Spleen (tissue), 11 donors: ENCODE results near the gene SMIM28. TPM values are rescaled to one million over a fixed set of nuclear protein-coding genes. Genes with fewer than 3 reads are reported as not detected.

Experiments
- DNase-seq: peaks from one replicate; pipeline ENCODE4 v3.0.0-alpha.2; 2020
- H3K27ac ChIP-seq, 8 donors: fragments of 200-600 bp; sonication (generic) in 7 of 8; 1 replicate in 4 of 8; 2 replicates in 4 of 8; pipeline versions ENCODE4 v1.5.0 to v1.8.0; 2016 to 2021; ENCODE audit warnings: inconsistent platforms in 4 of 8, mild to moderate bottlenecking in 4 of 8, moderate library complexity in 1 of 8
- H3K27me3 ChIP-seq, 7 donors: fragments of 200-600 bp; sonication (generic) in 6 of 7; replicated peaks in 1 of 7; 1 replicate in 4 of 7; 2 replicates in 3 of 7; pipeline versions ENCODE4 v1.5.0 to v1.8.0; 2016 to 2021; ENCODE audit warnings: inconsistent platforms in 3 of 7, mild to moderate bottlenecking in 1 of 7
- H3K36me3 ChIP-seq, 6 donors: fragments of 200-600 bp; sonication (generic) in 5 of 6; 1 replicate in 4 of 6; 2 replicates in 2 of 6; pipeline versions ENCODE4 v1.5.0 to v1.8.0; 2016 to 2021; ENCODE audit warnings: inconsistent platforms in 2 of 6
- H3K4me1 ChIP-seq, 6 donors: fragments of 200-600 bp; sonication (generic) in 5 of 6; 1 replicate in 3 of 6; 2 replicates in 3 of 6; pipeline versions ENCODE4 v1.5.0 to v1.8.0; 2016 to 2021; ENCODE audit warnings: inconsistent platforms in 3 of 6
- H3K4me3 ChIP-seq, 8 donors: fragments of 200-600 bp; sonication (generic) in 7 of 8; 1 replicate in 4 of 8; 2 replicates in 4 of 8; pipeline versions ENCODE4 v1.5.0 to v1.8.0; 2016 to 2021; ENCODE audit warnings: inconsistent platforms in 4 of 8, mild to moderate bottlenecking in 4 of 8, moderate library complexity in 2 of 8
- H3K9me3 ChIP-seq, 8 donors: fragments of 200-600 bp; sonication (generic) in 7 of 8; 1 replicate in 4 of 8; 2 replicates in 4 of 8; pipeline versions ENCODE4 v1.5.0 to v1.8.0; 2016 to 2021; ENCODE audit warnings: inconsistent platforms in 4 of 8
- POLR2A ChIP-seq, 3 donors: fragments of 450-650 bp; IDR thresholded peaks; one replicate each; pipeline ENCODE4 v1.5.1; 2017; ENCODE audit warnings: antibody characterized with exemption in 3 of 3, mild to moderate bottlenecking in 1 of 3
- POLR2AphosphoS5 ChIP-seq, 3 donors: sonication (generic); formaldehyde crosslinking; IDR thresholded peaks; one replicate each; pipeline ENCODE4 v1.5.1; 2017; ENCODE audit warnings: antibody characterized with exemption in 3 of 3
- WGBS, 5 donors: extraction: QIAGEN DNeasy Blood & Tissue Kit in 3 of 5; methylation state at CpG; one replicate each; pipeline versions ENCODE4 v1.1.5 to v1.1.7; 2013 to 2018; 5-methylcytosine and 5-hydroxymethylcytosine counted together
- intact Hi-C: fragments of 100-400 bp; cut with DNase I; formaldehyde crosslinking; loops from one replicate; pipeline ENCODE4 v1.15.0; 2023; ENCODE audit warnings: low total_unique reads
- polyA plus RNA-seq, 3 donors: library from polyadenylated mRNA; stranded (reverse); fragments of 200-250 nt; gene quantifications; one replicate each; pipeline ENCODE4 v1.2.1, GENCODE V29; 2013
- total RNA-seq, 7 donors: library from RNA; depleted of rRNA in 3 of 7; stranded (reverse); fragments of >200 nt in 3 of 7; fragmentation: NEBNext Ultra II Directional in 4 of 7; extraction: Animal tissue kit (Norgen Biotek cat#: 25700) in 4 of 7; gene quantifications; one replicate each; pipeline versions ENCODE4 v1.1.0 to v1.2.1, GENCODE V29; 2016 to 2021
- TF ChIP-seq, protein P1 (sequence below), 11 experiments: fragments of 200-600 bp in 7 of 11; fragments of 450-650 bp in 4 of 11; sonication (generic) in 4 of 11; IDR thresholded peaks in 8 of 11; conservative IDR thresholded peaks in 3 of 11; 1 replicate in 7 of 11; 2 replicates in 4 of 11; pipeline versions ENCODE4 v1.4.0 to v1.8.0; 2016 to 2021; ENCODE audit warnings: antibody characterized with exemption in 11 of 11, inconsistent platforms in 4 of 11, mild to moderate bottlenecking in 1 of 11
- donor health status: healthy with polysubstance abuse.
- donor health status: DM: no; HTN: no; CAD: no; lungs with moderate emphysema.
- donor health status: DM: no; HTN: no; CAD: no.
- donor health status: Bipolar disorder and iron deficiency.
- donor health status: healthy.
- donor health status: DM: no; HTN: no; CAD: no.
- donor health status: DM: yes; HTN: yes; CAD: no.

The SMIM28 gene
- total and polyA plus RNA-seq, 10 donors = not detected

DNA sequence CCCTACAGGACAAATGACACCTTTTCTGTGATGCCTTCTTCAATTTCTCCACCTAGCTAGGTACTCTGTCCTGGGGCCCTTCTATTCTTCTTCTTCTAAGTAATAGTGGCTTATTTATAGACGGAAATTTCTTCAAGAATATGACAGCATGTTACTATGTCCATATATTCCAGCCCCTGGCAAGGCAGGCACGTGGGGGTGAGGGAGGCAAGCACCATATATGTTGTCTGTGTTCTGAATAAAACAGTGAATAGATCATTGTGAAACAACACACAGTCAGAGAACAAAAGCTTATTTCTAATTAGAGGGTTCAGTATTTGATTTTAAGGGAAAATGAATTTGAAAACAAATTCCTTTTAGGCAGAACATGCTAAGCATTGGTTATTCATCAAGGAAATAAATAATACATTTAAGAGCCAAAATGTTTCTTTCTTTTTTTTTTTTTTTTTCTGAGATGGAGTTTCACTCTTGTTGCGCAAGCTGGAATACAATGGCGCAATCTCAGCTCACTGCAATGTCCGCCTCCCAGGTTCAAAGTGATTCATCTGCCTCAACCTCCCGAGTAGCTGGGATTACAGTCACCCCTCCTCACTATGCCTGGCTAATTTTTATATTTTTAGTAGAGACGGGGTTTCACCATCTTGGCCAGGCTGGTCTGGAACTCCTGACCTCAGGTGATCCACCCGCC, 32.5 kb downstream of the SMIM28 start:
- TF ChIP-seq POLR2AphosphoS5 (IDR thresholded peaks at IDR 0.05) (no peak), POLR2A (IDR thresholded peaks at IDR 0.05) (no peak)
- TF ChIP-seq, protein P1, sequence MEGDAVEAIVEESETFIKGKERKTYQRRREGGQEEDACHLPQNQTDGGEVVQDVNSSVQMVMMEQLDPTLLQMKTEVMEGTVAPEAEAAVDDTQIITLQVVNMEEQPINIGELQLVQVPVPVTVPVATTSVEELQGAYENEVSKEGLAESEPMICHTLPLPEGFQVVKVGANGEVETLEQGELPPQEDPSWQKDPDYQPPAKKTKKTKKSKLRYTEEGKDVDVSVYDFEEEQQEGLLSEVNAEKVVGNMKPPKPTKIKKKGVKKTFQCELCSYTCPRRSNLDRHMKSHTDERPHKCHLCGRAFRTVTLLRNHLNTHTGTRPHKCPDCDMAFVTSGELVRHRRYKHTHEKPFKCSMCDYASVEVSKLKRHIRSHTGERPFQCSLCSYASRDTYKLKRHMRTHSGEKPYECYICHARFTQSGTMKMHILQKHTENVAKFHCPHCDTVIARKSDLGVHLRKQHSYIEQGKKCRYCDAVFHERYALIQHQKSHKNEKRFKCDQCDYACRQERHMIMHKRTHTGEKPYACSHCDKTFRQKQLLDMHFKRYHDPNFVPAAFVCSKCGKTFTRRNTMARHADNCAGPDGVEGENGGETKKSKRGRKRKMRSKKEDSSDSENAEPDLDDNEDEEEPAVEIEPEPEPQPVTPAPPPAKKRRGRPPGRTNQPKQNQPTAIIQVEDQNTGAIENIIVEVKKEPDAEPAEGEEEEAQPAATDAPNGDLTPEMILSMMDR (IDR thresholded peaks at IDR 0.05 in 8 of 11, conservative IDR thresholded peaks at IDR 0.05 in 3 of 11) = no peak
- Histone ChIP-seq H3K4me1 (peaks cover 0 to 40% (median 8%) of the 10 kb centered on the region in 6 donors), H3K27me3 (no peaks in the 10 kb centered on the region), H3K9me3 (no peaks in the 10 kb centered on the region), H3K27ac (peak overlapping the region in 2 of 8 donors; percentile 8 to 59), H3K36me3 (peaks cover 8 to 99% (median 81%) of the 10 kb centered on the region in 6 donors), H3K4me3 (no peak overlapping the region)
- no peak for DNase-seq
- intact Hi-C loops = no loop called here
- WGBS, 5 donors = 62 to 93% (median 74%) methylated on average over 8 of the region's 8 CpGs

DNA sequence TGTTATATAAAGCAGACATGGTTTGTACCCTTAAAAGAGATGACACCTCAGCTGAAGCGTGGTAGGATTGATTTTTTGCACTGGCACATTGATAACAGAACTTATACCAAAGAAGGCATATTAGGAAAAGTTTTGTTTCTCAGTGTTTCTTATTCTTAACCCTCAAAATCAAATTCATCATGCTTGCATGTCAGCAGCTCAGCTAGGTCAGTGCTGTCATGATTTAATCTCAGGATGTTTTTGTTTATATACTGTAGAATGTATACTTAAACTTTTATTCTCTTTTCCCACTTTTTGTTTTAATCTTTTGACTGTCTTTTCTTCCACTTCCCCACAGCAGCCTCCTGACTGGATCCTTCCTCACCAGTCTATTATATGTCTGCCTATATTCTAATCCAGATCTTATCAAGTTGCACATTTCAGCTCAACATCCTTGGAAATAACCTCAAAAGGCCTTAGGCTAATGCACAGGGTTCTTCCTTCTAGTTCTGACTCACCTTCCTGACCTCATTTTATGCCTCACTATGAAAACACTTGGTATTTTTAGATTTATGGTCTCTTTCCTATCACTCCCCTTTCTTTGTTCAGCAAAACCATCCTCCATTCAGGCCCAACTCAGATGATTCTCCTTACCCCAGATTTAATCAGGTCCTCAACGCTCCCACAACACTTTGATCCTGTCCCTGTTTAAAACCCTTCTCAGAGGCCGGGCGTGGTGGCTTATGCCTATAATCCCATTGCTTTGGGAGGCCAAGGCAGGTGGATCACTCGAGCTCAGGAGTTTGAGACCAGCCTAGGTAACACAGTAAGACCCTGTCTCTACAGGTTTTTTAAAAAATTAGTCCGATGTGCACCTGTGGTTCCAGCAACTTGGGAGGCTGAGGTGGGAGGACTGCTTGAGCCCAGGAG, 33.5 kb downstream of the SMIM28 start:
- no peak for DNase-seq
- Histone ChIP-seq H3K27ac (peak overlapping the region in 2 of 8 donors; percentile 1 to 59), H3K4me1 (peaks cover 0 to 29% (median 0%) of the 10 kb centered on the region in 6 donors), H3K27me3 (no peaks in the 10 kb centered on the region), H3K4me3 (no peak overlapping the region), H3K36me3 (peaks cover 8 to 100% (median 78%) of the 10 kb centered on the region in 6 donors), H3K9me3 (no peaks in the 10 kb centered on the region)
- intact Hi-C loops = no loop called here
- 87 to 91% (median 89%) methylated on average over 6 of the region's 6 CpGs for WGBS, 5 donors
- TF ChIP-seq POLR2AphosphoS5 (IDR thresholded peaks at IDR 0.05) = no peak
- TF ChIP-seq POLR2A (IDR thresholded peaks at IDR 0.05) = no peak
- TF ChIP-seq, protein P1 (IDR thresholded peaks at IDR 0.05 in 8 of 11, conservative IDR thresholded peaks at IDR 0.05 in 3 of 11) = no peak

DNA sequence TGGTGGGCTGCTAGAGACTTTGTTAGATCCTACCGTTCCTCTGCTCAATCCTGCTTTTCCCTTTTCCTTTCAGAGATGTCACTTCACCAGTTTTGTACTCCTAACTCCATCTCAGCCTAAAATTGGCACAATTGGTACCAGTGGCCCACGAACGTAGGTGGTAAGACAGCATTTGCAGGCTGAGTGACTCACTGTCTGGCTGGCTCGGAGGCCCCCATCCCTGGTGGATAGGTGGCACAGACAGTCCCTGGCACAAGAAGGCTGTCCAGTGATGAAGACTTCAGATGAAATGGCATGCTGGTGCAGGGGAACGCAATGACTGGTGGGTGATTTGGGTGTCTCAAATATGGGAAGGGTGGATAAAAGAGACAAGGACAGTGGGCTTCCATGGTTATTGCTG, 37.4 kb downstream of the SMIM28 start:
- Histone ChIP-seq H3K9me3 (no peaks in the 10 kb centered on the region), H3K36me3 (peaks cover 3 to 98% (median 55%) of the 10 kb centered on the region in 6 donors), H3K4me3 (no peak overlapping the region), H3K27ac (no peak overlapping the region), H3K27me3 (no peaks in the 10 kb centered on the region), H3K4me1 (peaks cover 0 to 11% (median 0%) of the 10 kb centered on the region in 6 donors)
- no peak for DNase-seq
- WGBS, 5 donors = 89 to 99% (median 95%) methylated on average over 5 of the region's 5 CpGs
- intact Hi-C loops = no loop called here
- TF ChIP-seq POLR2A (IDR thresholded peaks at IDR 0.05) (no peak), POLR2AphosphoS5 (IDR thresholded peaks at IDR 0.05) (no peak)
- TF ChIP-seq, protein P1 (IDR thresholded peaks at IDR 0.05 in 8 of 11, conservative IDR thresholded peaks at IDR 0.05 in 3 of 11) = no peak

DNA sequence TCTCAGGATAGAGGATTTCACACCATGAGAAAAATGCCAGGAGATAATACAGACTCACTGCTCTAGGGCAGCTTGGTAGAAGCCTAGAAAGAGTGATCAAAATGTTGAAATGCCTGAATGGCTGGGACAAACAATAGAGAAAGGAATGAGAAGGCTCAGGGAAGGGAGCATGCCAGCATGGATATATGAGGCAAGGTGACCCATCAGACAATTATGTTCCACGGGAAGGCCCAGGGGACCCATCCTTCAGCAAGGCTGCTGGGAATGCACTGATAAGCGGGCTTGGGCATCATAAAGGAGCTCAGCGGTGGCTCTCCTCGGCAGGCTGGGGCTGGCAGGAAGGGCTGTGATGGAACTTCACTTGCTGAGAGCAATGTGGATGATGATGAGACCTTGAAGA, 38.5 kb downstream of the SMIM28 start:
- Histone ChIP-seq H3K36me3 (peaks cover 2 to 87% (median 46%) of the 10 kb centered on the region in 6 donors), H3K4me3 (no peak overlapping the region), H3K9me3 (no peaks in the 10 kb centered on the region), H3K4me1 (no peaks in the 10 kb centered on the region), H3K27me3 (no peaks in the 10 kb centered on the region), H3K27ac (no peak overlapping the region)
- 94 to 97% (median 96%) methylated on average over 4 of the region's 4 CpGs for WGBS, 5 donors
- intact Hi-C loops = no loop called here
- TF ChIP-seq, protein P1 (IDR thresholded peaks at IDR 0.05 in 8 of 11, conservative IDR thresholded peaks at IDR 0.05 in 3 of 11) = no peak
- no peak for TF ChIP-seq POLR2AphosphoS5 (IDR thresholded peaks at IDR 0.05)
- no peak for TF ChIP-seq POLR2A (IDR thresholded peaks at IDR 0.05)
- DNase-seq = no peak
